NCI-H2196 treated with DMSO at 0.1 percent for 48 hours (cell line): ENCODE results near the gene TK2.

Experiments used
- DNase-seq: peaks from one replicate; lab custom pipeline; 2025; ENCODE audit not compliant: unreplicated experiment; lab: John Stamatoyannopoulos, UW

TK2 gene

GRCh38 chr16:66486199-66486772 lies 63.6 kb downstream of the TK2 start:
- no peak for DNase-seq

DNA sequence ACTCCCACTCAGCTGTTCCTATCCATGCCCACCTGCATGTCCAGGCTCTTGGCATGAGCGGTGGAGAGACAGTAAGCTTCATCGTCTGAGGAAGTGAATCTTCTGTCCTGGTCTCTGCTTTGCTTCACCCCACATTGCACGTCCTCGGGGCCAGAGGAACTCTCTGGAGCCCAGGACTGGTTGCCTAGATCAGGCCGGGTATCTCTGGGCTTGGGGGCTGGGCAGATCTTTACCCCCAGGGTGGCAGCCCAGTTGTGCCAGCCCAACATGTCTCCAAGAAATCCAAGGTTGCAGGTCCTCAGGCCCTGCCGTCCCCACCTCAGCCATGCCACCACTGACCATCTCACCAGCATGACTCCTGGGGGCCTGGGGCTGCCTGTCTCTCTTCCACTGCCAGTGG lies 64.5 kb downstream of the TK2 start:
- DNase-seq: no peak

DNA sequence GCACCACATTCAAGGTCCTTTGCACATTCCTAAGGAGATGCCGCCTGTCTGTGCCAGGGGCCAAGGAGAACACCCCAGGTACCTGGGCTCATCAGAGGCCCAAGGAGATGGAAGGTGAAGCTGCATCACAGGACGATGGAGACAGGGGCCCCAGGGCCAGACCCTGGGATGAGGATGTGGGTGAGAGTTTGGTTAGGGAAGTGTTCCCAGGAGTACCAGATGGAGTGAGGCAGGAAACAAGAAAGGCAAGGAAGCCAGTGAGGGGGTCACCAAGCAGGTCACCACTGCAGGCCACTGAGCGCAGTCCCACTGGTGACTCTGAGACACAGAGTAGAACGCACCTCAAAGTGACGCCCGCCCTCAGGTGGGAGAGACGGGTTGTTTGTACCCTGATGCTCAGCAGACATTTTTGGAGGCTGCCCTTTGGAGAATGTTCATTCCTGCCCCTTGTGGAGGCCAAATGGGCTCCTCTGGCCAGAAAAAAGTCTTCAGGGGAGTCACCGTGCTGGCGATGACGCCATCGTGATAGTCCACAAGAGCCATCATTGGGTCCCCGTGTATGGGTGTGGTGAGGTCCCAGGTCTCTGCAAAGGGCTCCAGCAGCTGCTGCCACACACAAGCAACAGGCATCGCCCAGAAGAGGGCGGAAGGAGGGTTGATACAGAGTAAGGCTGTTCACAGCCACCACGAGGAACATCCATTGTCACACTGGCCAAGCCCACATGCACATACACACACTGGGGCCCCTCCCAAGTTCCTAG lies 65.3 kb downstream of the TK2 start:
- DNase-seq: no peak

- DNase-seq: peak; percentile 22
Observed at GRCh38 chr16:66483689-66484452, 66.1 kb downstream of the TK2 start.

DNA sequence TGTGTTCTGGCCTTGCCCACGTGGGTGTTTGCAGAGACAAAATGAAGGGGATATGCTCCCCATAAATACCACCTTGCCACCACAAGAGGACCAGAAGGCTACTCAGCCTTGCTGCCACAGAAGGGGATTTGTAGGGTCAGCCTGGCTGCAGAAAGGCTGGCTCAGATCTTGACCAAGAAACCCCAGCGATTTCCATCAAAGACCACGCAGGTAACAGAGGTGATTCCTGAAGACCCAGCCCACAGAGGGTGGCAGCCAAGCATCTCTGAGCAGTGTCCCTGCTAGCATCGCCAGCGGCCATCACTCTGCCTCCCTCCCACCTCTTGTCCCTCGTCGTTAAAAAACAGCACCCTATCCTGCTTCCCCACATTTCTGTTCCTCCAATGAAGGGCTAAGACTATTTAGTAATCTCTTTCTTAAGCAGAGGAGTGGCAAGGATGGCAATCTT lies 68.0 kb downstream of the TK2 start:
- no peak for DNase-seq

DNA sequence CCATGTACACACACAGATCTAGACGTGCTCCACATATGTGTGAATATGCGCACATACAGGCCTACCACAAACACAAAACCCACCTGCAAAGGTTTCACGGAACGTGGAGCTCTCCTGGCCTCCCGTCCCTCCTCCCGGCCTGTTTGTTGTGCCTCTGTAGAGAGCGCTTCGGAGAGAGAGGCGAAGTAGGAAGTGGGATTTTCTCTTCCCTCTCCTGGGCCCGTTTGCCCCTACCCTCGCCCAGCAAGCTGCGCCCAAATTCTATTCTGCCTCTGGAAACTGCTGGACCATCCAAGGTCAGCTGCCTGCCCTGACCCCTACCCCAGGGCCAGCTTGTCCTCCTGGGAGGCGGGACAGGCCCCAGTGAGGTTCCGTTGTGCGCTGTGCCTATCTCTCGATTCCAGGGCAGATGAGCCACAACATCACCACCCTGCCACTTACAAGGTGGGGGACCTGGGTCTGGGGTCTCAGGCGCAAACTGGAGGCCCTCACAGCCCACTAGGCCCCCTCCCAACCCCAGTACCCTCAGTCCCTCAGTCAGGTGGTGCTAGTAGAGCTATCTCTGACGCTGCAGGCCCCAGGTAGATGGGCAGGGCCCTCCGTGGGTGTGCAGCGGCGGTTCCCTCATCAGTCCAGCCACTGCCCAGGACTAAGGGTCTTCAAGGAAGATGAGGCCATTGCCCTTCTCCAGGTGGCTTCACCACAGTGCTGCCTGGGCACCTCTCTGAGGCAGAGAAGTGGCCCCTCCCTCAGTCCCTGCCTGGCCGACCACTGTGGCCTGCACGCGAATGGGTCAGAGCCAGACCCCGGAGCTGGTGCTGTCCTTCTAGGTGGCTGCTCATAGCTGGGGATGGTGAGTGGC lies 68.6 kb downstream of the TK2 start:
- DNase-seq: no peak

GRCh38 chr16:66480265-66481080 lies 69.4 kb downstream of the TK2 start:
- no peak for DNase-seq

DNA sequence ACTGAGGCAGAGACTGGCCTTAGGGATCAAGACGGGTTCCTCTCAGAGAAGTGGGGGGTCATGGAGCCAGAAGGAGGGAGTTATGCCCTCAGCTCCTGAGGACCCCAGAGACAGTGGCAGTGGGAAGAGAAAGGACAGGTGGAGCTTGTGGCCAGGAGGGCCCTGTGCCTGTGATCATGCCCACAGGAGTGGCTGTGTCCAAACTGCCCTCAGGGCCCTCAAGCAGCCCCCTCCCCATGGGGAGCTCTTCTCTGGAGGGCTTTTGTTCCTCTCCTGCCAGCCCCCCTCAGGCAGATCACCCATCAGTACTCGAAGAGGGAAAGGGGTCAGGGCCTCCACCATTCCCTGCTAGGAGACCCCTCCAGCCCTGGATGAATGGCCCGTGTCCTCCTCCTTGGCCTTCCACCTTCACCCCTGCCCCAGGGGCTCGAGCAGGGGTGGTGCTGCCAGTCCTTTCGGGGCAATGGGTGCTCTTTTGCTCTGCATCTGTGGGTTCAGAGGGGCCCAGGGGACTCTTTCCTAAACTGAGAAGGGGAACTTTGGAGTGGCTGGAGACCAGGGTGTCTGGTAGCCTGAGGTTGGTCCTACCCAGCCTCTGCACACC lies 70.2 kb downstream of the TK2 start:
- DNase-seq: no peak

- no peak for DNase-seq
Observed at GRCh38 chr16:66478733-66479511, 71.0 kb downstream of the TK2 start.

- no peak for DNase-seq
Observed at GRCh38 chr16:66477028-66477515, 72.8 kb downstream of the TK2 start.

- DNase-seq: no peak
Observed at GRCh38 chr16:66476328-66477027, 73.4 kb downstream of the TK2 start.

DNA sequence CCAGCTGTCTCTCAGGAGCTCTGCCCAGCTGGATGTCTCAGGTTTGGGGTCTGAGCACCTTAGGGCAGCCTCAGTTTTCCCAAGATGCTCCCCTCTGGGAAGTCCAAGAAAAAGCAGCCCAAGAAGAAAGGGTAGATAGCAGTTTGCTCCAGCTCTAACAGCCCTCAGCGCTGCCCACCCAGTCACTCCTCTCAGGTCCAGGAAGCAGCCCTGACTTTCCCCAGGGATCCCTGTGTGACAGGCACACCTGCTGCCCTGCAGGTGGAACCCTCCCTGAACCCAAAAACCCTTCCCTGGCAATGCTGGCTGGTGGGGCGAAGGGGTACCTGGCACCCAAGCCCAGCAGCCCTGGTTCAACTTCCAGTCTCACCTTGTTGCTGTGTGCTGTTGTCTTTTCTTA lies 74.7 kb downstream of the TK2 start:
- DNase-seq: no peak

DNA sequence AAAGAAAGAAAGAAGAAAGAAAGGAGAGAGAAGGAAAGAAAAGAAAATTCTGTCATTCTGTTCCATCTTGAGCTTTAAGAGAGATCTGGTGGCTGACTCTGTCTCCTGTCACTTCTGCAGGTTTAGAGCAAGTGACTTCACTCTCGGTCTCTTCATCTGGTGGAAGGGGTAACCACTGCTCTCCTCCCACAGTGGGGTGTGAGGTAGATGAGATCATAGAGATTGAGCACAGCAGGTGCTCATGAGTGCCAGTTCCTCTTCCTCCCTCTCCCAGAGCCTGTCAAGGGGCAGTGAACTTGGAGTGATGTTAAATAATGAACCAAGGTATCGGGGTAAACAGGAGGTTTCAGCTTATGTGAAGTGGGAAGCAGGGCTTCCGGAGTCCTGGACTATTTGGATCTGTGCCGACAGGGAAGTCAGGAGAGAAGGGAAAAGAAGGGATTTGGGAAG lies 75.1 kb downstream of the TK2 start:
- peak; percentile 32 for DNase-seq

GRCh38 chr16:66473654-66474519 lies 76.0 kb downstream of the TK2 start:
- peak; percentile 42 for DNase-seq

DNA sequence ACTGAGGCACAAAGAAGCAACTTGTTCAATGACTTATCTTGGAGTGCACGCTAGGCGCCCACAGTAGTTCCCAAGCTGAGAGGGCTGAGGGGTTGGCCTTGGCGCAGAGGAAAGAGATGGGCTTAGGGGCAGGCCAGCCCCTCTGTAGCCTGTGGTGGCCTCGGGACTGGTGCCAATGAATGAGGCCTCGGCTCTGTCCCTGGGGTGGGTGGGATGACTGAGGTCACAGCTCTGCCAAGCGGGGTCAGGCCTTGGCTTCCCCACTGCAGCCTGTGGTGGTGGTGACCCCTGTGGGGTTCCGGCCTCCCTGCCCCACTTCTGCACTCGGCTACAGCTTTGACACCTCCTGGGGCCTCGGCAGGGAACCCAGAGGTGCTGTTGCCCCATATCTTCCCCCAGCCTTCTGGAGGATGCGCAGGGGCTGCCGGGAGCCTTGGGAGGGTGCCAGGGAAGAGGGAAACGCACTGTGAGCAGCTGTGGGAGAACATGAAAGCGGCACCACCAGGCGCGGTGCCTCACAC lies 76.8 kb downstream of the TK2 start:
- no peak for DNase-seq

GRCh38 chr16:66471716-66472393 lies 78.1 kb downstream of the TK2 start:
- no peak for DNase-seq
